H54 (cell line): ENCODE data around the gene SPATA2L.
A peak's percentile ranks its signal among the peaks of the same experiment; 100 is the strongest.

Experiments used
- DNase-seq: peaks from one replicate; pipeline ENCODE4 v3.0.0; 2011; ENCODE audit warnings: low spot score, mixed read lengths; ENCODE audit not compliant: insufficient read length
- FAIRE-seq: peaks from 3 replicates; lab custom pipeline; 2011; peaks lifted over from hg19 to GRCh38; lab: Jason Lieb, UNC
- POLR2A ChIP-seq: IDR thresholded peaks from 2 replicates; pipeline ENCODE4 v1.6.1; 2011; ENCODE audit warnings: low read depth, mild to moderate bottlenecking, low read length

SPATA2L gene

GRCh38 chr16:89720813-89721545, 19.5 kb upstream of the SPATA2L start, which contains the start of the genes VPS9D1 and ZNF276:
Gene VPS9D1, minus strand, starts transcription at chr16:89720898. Its CDS starts 37 bp downstream, at chr16:89720861.
Gene ZNF276, plus strand, starts transcription at chr16:89721537. Its CDS starts 104 bp downstream, at chr16:89721641.
- DNase-seq = peak; percentile 70
- TF ChIP-seq POLR2A = peak; percentile 51
- no peak for FAIRE-seq

GRCh38 chr16:89720551-89720812, 19.0 kb upstream of the SPATA2L start:
- FAIRE-seq (no peak), DNase-seq (no peak)
- TF ChIP-seq POLR2A = no peak

GRCh38 chr16:89717688-89718505, 16.4 kb upstream of the SPATA2L start:
- no peak for DNase-seq
- TF ChIP-seq POLR2A = no peak
- FAIRE-seq = no peak

- DNase-seq = no peak
- FAIRE-seq = no peak
Measured at GRCh38 chr16:89716916-89717687, 15.6 kb upstream of the SPATA2L start.

GRCh38 chr16:89716493-89716892, 15.0 kb upstream of the SPATA2L start:
- DNase-seq (no peak), FAIRE-seq (no peak)
- TF ChIP-seq POLR2A = no peak

More at GRCh38 chr16:89716916-89717687, 15.6 kb upstream of the SPATA2L start:
- no peak for TF ChIP-seq POLR2A

- TF ChIP-seq POLR2A = no peak
- DNase-seq (no peak), FAIRE-seq (no peak)
Measured at GRCh38 chr16:89712274-89712781, 10.8 kb upstream of the SPATA2L start.

- DNase-seq = no peak
- FAIRE-seq = no peak
- no peak for TF ChIP-seq POLR2A
Measured at GRCh38 chr16:89711601-89712273, 10.2 kb upstream of the SPATA2L start.

- DNase-seq = no peak
- FAIRE-seq = no peak
- no peak for TF ChIP-seq POLR2A
Measured at GRCh38 chr16:89710709-89711564, 9.4 kb upstream of the SPATA2L start.

GRCh38 chr16:89709716-89710432, 8.4 kb upstream of the SPATA2L start:
- no peak for TF ChIP-seq POLR2A
- FAIRE-seq (no peak), DNase-seq (no peak)

GRCh38 chr16:89709166-89709565, 7.7 kb upstream of the SPATA2L start:
- DNase-seq (no peak), FAIRE-seq (no peak)
- TF ChIP-seq POLR2A = no peak

GRCh38 chr16:89708481-89708931, 7.0 kb upstream of the SPATA2L start:
- no peak for FAIRE-seq

GRCh38 chr16:89707695-89708094, 6.2 kb upstream of the SPATA2L start:
- FAIRE-seq (no peak), DNase-seq (no peak)
- TF ChIP-seq POLR2A = no peak

More at GRCh38 chr16:89708481-89708931, 7.0 kb upstream of the SPATA2L start:
- TF ChIP-seq POLR2A = no peak
- DNase-seq = no peak
